Measurements from ENCODE around the gene RPS6KA5. TPM values are rescaled to one million over a fixed set of nuclear protein-coding genes. Genes with fewer than 3 reads are reported as not detected.
"Not testable (repeated sequence)": the region's sequence is repeated elsewhere in the genome, so short reads cannot be mapped to it uniquely, and the experiment has no call there.

Gene RPS6KA5
- total RNA-seq, 2 donors from 2014 or later = 3.3 to 5.1 TPM

- Mint-ChIP-seq H3K36me3 (ENCODE audit: low read depth) (no peaks in the 10 kb centered on the region), H3K9me3 (no peaks in the 10 kb centered on the region), H3K4me3 (no peak overlapping the region), H3K4me1 (no peaks in the 10 kb centered on the region), H3K27ac (no peak overlapping the region), H3K27me3 (ENCODE audit: insufficient read depth) (no peaks in the 10 kb centered on the region)
- Histone ChIP-seq H3K4me1 (ENCODE audit: control insufficient read depth, insufficient read depth, low read length) (no peaks in the 10 kb centered on the region), H3K9me3 (ENCODE audit: control insufficient read depth, low read length) (no peaks in the 10 kb centered on the region), H3K9ac (ENCODE audit: extremely low read depth, low read length, poor library complexity, severe bottlenecking) (no peak overlapping the region), H3K4me3 (ENCODE audit: low read length) (no peak overlapping the region), H3K27me3 (ENCODE audit: control insufficient read depth, insufficient read depth, low read length, poor library complexity, severe bottlenecking) (no peaks in the 10 kb centered on the region), H3K27ac (ENCODE audit: low read depth, low read length) (no peak overlapping the region), H3K36me3 (ENCODE audit: control insufficient read depth, insufficient read depth, low read length) (no peaks in the 10 kb centered on the region)
- no peak for TF ChIP-seq CTCF (conservative IDR thresholded peaks at IDR 0.05)
- WGBS, 2 experiments (ENCODE audit: insufficient coverage in 1 of 2, insufficient read length in 1 of 2) = 80 to 93% methylated on average over 1 to 4 of the region's 4 CpGs
- DNase-seq = no peak
Measured at GRCh38 chr14:91094772-91095171, 34.3 kb upstream of the RPS6KA5 start.

GRCh38 chr14:91093743-91094472 lies 33.5 kb upstream of the RPS6KA5 start:
- not testable (repeated sequence) for H3K9me3 Mint-ChIP-seq; H3K36me3 ChIP-seq (ENCODE audit: control insufficient read depth, insufficient read depth, low read length); H3K4me3 Mint-ChIP-seq; H3K4me3 ChIP-seq (ENCODE audit: low read length); H3K27me3 Mint-ChIP-seq (ENCODE audit: insufficient read depth); H3K4me1 ChIP-seq (ENCODE audit: control insufficient read depth, insufficient read depth, low read length); H3K9ac ChIP-seq (ENCODE audit: extremely low read depth, low read length, poor library complexity, severe bottlenecking); DNase-seq; H3K27ac ChIP-seq (ENCODE audit: low read depth, low read length); H3K27me3 ChIP-seq (ENCODE audit: control insufficient read depth, insufficient read depth, low read length, poor library complexity, severe bottlenecking); H3K27ac Mint-ChIP-seq; H3K36me3 Mint-ChIP-seq (ENCODE audit: low read depth); H3K4me1 Mint-ChIP-seq; H3K9me3 ChIP-seq (ENCODE audit: control insufficient read depth, low read length)
- WGBS, 2 experiments (ENCODE audit: insufficient coverage in 1 of 2, insufficient read length in 1 of 2) = 94 to 95% methylated on average over 11 to 14 of the region's 14 CpGs

- Histone ChIP-seq H3K27ac (ENCODE audit: low read depth, low read length) (no peak overlapping the region), H3K27me3 (ENCODE audit: control insufficient read depth, insufficient read depth, low read length, poor library complexity, severe bottlenecking) (no peaks in the 10 kb centered on the region), H3K9me3 (ENCODE audit: control insufficient read depth, low read length) (no peaks in the 10 kb centered on the region), H3K9ac (ENCODE audit: extremely low read depth, low read length, poor library complexity, severe bottlenecking) (no peak overlapping the region), H3K4me3 (ENCODE audit: low read length) (no peak overlapping the region), H3K36me3 (ENCODE audit: control insufficient read depth, insufficient read depth, low read length) (no peaks in the 10 kb centered on the region), H3K4me1 (ENCODE audit: control insufficient read depth, insufficient read depth, low read length) (no peaks in the 10 kb centered on the region)
- Mint-ChIP-seq H3K27ac (no peak overlapping the region), H3K4me3 (no peak overlapping the region), H3K36me3 (ENCODE audit: low read depth) (no peaks in the 10 kb centered on the region), H3K9me3 (no peaks in the 10 kb centered on the region), H3K27me3 (ENCODE audit: insufficient read depth) (no peaks in the 10 kb centered on the region), H3K4me1 (no peaks in the 10 kb centered on the region)
- WGBS, 2 experiments (ENCODE audit: insufficient coverage in 1 of 2, insufficient read length in 1 of 2) = 83 to 95% methylated on average over 3 of the region's 3 CpGs
- DNase-seq = no peak
- no peak for TF ChIP-seq CTCF (conservative IDR thresholded peaks at IDR 0.05)
Measured at GRCh38 chr14:91092073-91092472, 31.6 kb upstream of the RPS6KA5 start.

- no peak for DNase-seq
- no peaks in the 10 kb centered on the region for H3K36me3 ChIP-seq (ENCODE audit: control insufficient read depth, insufficient read depth, low read length)
- no peaks in the 10 kb centered on the region for H3K9me3 ChIP-seq (ENCODE audit: control insufficient read depth, low read length)
- no peak overlapping the region for H3K27ac Mint-ChIP-seq
- H3K9ac ChIP-seq (ENCODE audit: extremely low read depth, low read length, poor library complexity, severe bottlenecking) = no peak overlapping the region
- H3K4me1 ChIP-seq (ENCODE audit: control insufficient read depth, insufficient read depth, low read length) = no peaks in the 10 kb centered on the region
- no peaks in the 10 kb centered on the region for H3K9me3 Mint-ChIP-seq
- 86% methylated on average over 1 of the region's 1 CpG; no CpG with 5 or more reads in 1 of the 2 experiments for WGBS, 2 experiments (ENCODE audit: insufficient coverage in 1 of 2, insufficient read length in 1 of 2)
- no peak overlapping the region for H3K4me3 ChIP-seq (ENCODE audit: low read length)
- no peaks in the 10 kb centered on the region for H3K27me3 Mint-ChIP-seq (ENCODE audit: insufficient read depth)
- no peaks in the 10 kb centered on the region for H3K27me3 ChIP-seq (ENCODE audit: control insufficient read depth, insufficient read depth, low read length, poor library complexity, severe bottlenecking)
- H3K27ac ChIP-seq (ENCODE audit: low read depth, low read length) = no peak overlapping the region
- no peaks in the 10 kb centered on the region for H3K4me1 Mint-ChIP-seq
- TF ChIP-seq CTCF (conservative IDR thresholded peaks at IDR 0.05) = no peak
- no peak overlapping the region for H3K4me3 Mint-ChIP-seq
- no peaks in the 10 kb centered on the region for H3K36me3 Mint-ChIP-seq (ENCODE audit: low read depth)
Measured at GRCh38 chr14:91090743-91091142, 30.3 kb upstream of the RPS6KA5 start.

Data from endodermal cell (in vitro differentiated cells).